MCF 10A (cell line): Measurements from ENCODE around the gene LDB3. TPM values are rescaled to one million over a fixed set of nuclear protein-coding genes. Genes with fewer than 3 reads are reported as not detected.

ENCODE experiments used
- BruUV-seq: library from RNA; stranded (reverse); fragments of 400-500 nt; replicated peaks from 2 replicates; lab custom pipeline; 2021; lab: Mats Ljungman, UMichigan
- CTCF ChIA-PET: fragments of 300-600 bp; sonication (Branson Sonifier 250); formaldehyde crosslinking; extraction: SDS; loops from one replicate; lab custom pipeline; 2021; ENCODE audit warnings: antibody characterized with exemption, inconsistent platforms; lab: Yijun Ruan, JAX
- POLR2A ChIA-PET: fragments of 300-600, 350-650 bp; sonication (Branson Sonifier 250); formaldehyde crosslinking; extraction: SDS; loops from one replicate; lab custom pipeline; 2020; ENCODE audit warnings: antibody characterized with exemption, inconsistent platforms; lab: Yijun Ruan, JAX
- DNase-seq: peaks from one replicate; pipeline ENCODE4 v3.0.0-alpha.2; 2018; ENCODE audit not compliant: unreplicated experiment
- H3K27ac Mint-ChIP-seq: one replicate; pipeline ENCODE4 v1.8.0; 2022; ENCODE audit warnings: mild to moderate bottlenecking, low read depth, mixed read lengths; ENCODE audit not compliant: unreplicated experiment
- H3K27me3 Mint-ChIP-seq: one replicate; pipeline ENCODE4 v1.8.0; 2022; ENCODE audit warnings: mixed read lengths; ENCODE audit not compliant: insufficient read depth, unreplicated experiment
- H3K36me3 Mint-ChIP-seq: one replicate; pipeline ENCODE4 v1.8.0; 2022; ENCODE audit warnings: mild to moderate bottlenecking, moderate library complexity, mixed read lengths; ENCODE audit not compliant: insufficient read depth, unreplicated experiment
- H3K4me1 Mint-ChIP-seq: one replicate; pipeline ENCODE4 v1.8.0; 2022; ENCODE audit warnings: mixed read lengths; ENCODE audit not compliant: insufficient read depth, unreplicated experiment
- H3K4me3 Mint-ChIP-seq: one replicate; pipeline ENCODE4 v1.8.0; 2022; ENCODE audit warnings: mild to moderate bottlenecking, moderate library complexity, mixed read lengths; ENCODE audit not compliant: unreplicated experiment
- H3K9me3 Mint-ChIP-seq: one replicate; pipeline ENCODE4 v1.8.0; 2022; ENCODE audit warnings: mixed read lengths; ENCODE audit not compliant: unreplicated experiment
- intact Hi-C: fragments of 100-400 bp; cut with micrococcal nuclease; formaldehyde crosslinking; loops from 2 replicates; pipeline ENCODE4 v1.14.1; 2022
- total RNA-seq: library from RNA; stranded (reverse); gene quantifications from 2 replicates; pipeline ENCODE4 v1.2.3, GENCODE V29; 2022
- TF ChIP-seq, protein P1 (sequence below): fragments of 200-600 bp; IDR thresholded peaks from one replicate; pipeline ENCODE4 v1.8.0; 2022; ENCODE audit warnings: antibody characterized with exemption, mild to moderate bottlenecking; ENCODE audit not compliant: unreplicated experiment

Gene LDB3
- total RNA-seq, 1 experiment from 2014 or later = 0.23 TPM

DNA sequence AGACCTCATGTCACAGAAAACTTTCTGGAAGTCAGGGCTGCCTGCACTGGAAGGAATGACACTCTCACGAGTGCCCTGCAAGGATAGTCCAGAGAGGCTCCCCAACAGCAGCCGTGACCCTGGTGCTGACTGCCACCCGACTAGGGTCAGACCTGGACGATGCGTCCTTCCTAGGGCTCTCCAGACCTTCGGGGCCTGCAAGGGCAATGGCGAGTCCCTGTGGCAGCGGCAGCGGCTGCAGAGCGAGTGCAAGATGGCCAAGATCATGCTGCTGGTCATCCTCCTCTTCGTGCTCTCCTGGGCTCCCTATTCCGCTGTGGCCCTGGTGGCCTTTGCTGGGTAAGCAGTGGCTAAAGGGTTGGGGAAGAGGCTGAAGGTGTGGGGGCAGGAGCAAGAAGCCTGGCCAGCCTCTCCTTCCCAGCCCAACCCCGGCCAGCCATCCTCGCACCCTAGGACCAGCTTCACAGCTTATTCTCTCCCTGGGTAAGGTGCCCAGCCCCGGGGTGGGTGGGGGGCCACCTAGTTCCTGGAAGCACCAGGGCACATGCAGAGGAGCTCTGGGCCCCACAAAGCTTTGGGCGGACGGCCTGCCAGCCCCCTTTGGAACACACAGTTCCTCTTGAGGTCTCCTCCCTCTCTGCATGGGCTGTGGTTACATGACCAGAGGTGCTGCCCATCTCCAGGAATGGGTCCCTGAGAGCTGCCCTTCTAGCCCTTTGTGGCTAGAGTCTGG, 8.4 kb upstream of the LDB3 start:
- no TSS peak for BruUV-seq
- H3K27ac Mint-ChIP-seq = no peak overlapping the region
- peaks cover 5% of the 10 kb centered on the region for H3K4me1 Mint-ChIP-seq
- POLR2A ChIA-PET = no interaction called here
- CTCF ChIA-PET = interaction anchor here (0.7 to 0.8 kb wide), 2 partner anchors 10 to 15 kb away, joined by 3 to 4 read pairs; no protein-coding TSS in a partner anchor
- H3K36me3 Mint-ChIP-seq = no peaks in the 10 kb centered on the region
- no peak overlapping the region for H3K4me3 Mint-ChIP-seq
- peaks cover 10% of the 10 kb centered on the region for H3K27me3 Mint-ChIP-seq
- H3K9me3 Mint-ChIP-seq = no peaks in the 10 kb centered on the region
- no peak for DNase-seq
- intact Hi-C loops = no loop called here
- TF ChIP-seq, protein P1, sequence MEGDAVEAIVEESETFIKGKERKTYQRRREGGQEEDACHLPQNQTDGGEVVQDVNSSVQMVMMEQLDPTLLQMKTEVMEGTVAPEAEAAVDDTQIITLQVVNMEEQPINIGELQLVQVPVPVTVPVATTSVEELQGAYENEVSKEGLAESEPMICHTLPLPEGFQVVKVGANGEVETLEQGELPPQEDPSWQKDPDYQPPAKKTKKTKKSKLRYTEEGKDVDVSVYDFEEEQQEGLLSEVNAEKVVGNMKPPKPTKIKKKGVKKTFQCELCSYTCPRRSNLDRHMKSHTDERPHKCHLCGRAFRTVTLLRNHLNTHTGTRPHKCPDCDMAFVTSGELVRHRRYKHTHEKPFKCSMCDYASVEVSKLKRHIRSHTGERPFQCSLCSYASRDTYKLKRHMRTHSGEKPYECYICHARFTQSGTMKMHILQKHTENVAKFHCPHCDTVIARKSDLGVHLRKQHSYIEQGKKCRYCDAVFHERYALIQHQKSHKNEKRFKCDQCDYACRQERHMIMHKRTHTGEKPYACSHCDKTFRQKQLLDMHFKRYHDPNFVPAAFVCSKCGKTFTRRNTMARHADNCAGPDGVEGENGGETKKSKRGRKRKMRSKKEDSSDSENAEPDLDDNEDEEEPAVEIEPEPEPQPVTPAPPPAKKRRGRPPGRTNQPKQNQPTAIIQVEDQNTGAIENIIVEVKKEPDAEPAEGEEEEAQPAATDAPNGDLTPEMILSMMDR = no peak

DNA sequence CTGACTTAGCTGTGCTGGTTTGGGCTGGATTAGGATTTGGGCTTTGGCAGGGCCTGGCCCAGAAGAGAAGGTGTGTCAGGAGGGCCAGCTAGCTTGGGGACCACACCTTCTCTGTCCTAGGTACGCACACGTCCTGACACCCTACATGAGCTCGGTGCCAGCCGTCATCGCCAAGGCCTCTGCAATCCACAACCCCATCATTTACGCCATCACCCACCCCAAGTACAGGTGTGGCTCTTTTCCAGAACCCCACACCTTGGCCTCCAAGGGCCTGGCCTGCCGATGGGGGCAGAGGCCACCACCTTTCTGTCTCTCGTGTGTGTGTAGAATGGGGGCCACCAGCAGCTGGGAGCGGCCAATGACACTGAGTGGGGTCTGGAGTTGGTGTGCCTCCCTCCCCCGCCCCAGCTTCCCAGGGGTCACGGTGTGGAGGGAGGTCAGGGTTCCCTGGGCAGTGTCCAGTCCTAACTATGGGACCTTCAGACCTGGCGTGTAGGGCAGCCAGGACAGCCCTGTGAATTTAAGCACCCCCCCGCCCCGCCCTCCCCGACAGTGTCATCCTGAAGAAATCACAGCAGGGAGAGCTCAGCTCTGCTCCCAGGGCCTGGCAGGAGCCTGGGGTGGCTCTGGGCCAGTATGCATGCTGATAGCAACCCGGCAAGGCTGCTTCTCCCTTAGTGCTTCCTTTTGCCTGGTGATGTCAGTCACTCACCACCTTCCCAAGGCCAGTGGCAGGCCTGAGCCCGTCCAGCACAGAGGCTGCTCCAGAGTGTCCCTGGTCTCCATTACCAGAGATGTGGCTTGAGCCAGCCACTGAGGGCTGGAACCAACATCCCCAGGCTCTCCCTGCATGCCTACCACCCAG, 6.9 kb upstream of the LDB3 start:
- DNase-seq = no peak
- POLR2A ChIA-PET = interaction anchor here (0.7 kb wide), 1 partner anchor 1710 kb away, joined by 6 read pairs; no protein-coding TSS in a partner anchor
- H3K9me3 Mint-ChIP-seq = no peaks in the 10 kb centered on the region

DNA sequence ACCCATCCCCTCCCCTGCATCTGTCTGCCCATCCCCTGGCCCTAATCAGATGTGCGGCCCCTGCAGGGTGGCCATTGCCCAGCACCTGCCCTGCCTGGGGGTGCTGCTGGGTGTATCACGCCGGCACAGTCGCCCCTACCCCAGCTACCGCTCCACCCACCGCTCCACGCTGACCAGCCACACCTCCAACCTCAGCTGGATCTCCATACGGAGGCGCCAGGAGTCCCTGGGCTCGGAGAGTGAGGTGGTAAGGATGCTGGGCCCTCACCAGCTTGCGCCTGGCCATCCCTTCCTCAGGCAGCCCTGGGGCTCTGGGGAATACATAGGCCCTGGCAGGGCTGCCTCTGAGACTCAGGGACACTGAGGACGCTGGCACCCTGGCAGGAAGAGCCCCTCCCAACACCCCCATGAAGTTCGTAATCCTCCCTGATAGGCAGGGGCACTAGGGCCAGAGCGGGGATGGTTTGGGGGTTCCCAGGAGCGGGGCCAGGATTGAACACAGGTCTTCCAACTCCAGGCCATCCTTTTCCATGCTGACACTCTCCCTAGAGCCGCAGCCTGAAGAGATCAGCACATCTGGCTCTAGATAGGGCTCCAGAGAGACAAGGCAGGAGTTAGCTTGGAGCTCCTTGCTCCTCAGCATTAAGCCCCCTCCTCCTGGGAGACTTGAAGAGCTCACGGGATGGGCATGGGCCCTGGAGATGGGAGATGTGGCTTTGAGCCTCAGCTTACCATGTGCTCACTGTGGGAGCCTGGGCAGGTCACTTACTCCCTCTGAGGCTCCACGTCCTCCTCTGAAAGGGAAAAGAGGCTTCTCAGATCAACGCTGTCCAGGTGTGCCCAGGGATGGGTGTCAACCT, 5.9 kb upstream of the LDB3 start:
- TF ChIP-seq, protein P1 = no peak
- H3K9me3 Mint-ChIP-seq = no peaks in the 10 kb centered on the region
- BruUV-seq = no TSS peak
- DNase-seq = no peak
- ChIA-PET CTCF (interaction anchor here (0.6 to 0.8 kb wide), 3 partner anchors 10 to 276 kb away, joined by 3 to 4 read pairs (median 4); no protein-coding TSS in a partner anchor), POLR2A (no interaction called here)
- intact Hi-C loops = no loop called here
- peaks cover under 1% of the 10 kb centered on the region for H3K4me1 Mint-ChIP-seq
- H3K27ac Mint-ChIP-seq = no peak overlapping the region
- peaks cover 3% of the 10 kb centered on the region for H3K27me3 Mint-ChIP-seq
- no peaks in the 10 kb centered on the region for H3K36me3 Mint-ChIP-seq
- H3K4me3 Mint-ChIP-seq = no peak overlapping the region

More for the DNA sequence above, 6.9 kb upstream of the LDB3 start:
- no peak overlapping the region for H3K27ac Mint-ChIP-seq
- peaks cover 5% of the 10 kb centered on the region for H3K4me1 Mint-ChIP-seq
- H3K4me3 Mint-ChIP-seq = no peak overlapping the region
- H3K36me3 Mint-ChIP-seq = no peaks in the 10 kb centered on the region
- no TSS peak for BruUV-seq
- TF ChIP-seq, protein P1 = no peak
- CTCF ChIA-PET = interaction anchor here (0.6 to 0.9 kb wide), 3 partner anchors 16 to 42 kb away, joined by 3 to 4 read pairs (median 4); no protein-coding TSS in a partner anchor
- peaks cover 10% of the 10 kb centered on the region for H3K27me3 Mint-ChIP-seq
- intact Hi-C loops = no loop called here
